ENCODE results near the gene SEMA4C. TPM values are rescaled to one million over a fixed set of nuclear protein-coding genes. Genes with fewer than 3 reads are reported as not detected.

The SEMA4C gene
- polyA plus RNA-seq, 1 of the 3 experiments (the other 2 are of a cell fraction), result 34.8 TPM

DNA sequence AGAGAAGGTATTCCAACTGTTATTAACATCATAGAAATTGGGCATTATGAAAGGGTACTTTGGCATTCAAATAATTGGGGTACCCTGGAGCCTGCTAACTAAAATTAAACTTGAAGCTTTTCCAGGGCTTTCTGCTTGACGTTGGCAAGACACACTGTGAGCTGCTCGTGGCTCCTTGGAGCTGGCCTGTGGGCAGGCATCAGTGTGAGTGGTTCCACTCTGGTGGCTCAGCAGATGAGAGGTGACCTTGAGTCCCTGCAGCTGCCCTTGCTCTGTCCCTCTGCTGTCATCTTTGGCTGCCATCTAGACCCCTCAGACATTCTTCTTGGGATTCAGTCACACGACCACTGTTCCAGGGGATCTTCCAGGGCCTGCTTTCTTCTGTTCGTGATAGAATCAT lies 47.1 kb downstream of the SEMA4C start:
- Histone ChIP-seq H2AFZ (ENCODE audit: low read depth) (no peak overlapping the region), H4K20me1 (ENCODE audit: insufficient read depth) (peaks cover 26% of the 10 kb centered on the region), H3K9me3 (no peaks in the 10 kb centered on the region), H3K4me3 (ENCODE audit: low read depth in 2 of 2, low read length in 1 of 2) (no peak overlapping the region), H3K27me3 (ENCODE audit: insufficient read depth) (no peaks in the 10 kb centered on the region), H3K9me2 (no peaks in the 10 kb centered on the region), H3F3A (replicated peaks; ENCODE audit: insufficient read depth) (peaks cover 7% of the 10 kb centered on the region), H3K79me2 (ENCODE audit: insufficient read depth) (peaks cover 5% of the 10 kb centered on the region; the same call in 1 of the 2 replicates), H3K9ac (no peak overlapping the region), H3K27ac (ENCODE audit: low read depth in 2 of 2, low read length in 1 of 2) (no peak overlapping the region), H3K36me3 (replicated peaks in 1 of 2; ENCODE audit: control insufficient read depth in 1 of 2, insufficient read depth in 2 of 2, low read length in 1 of 2) (peaks cover 0 to 9% of the 10 kb centered on the region in 2 experiments), H3K4me1 (ENCODE audit: control insufficient read depth in 1 of 2, insufficient read depth in 2 of 2, low read depth in 1 of 2, low read length in 1 of 2) (peaks cover 0 to 39% of the 10 kb centered on the region in 2 experiments; a peak in 1 of 4 replicates), H3K4me2 (no peak overlapping the region)
- TF ChIP-seq NFIC (IDR thresholded peaks at IDR 0.05; ENCODE audit: borderline replicate concordance), result no peak
- TF ChIP-seq YY1 (IDR thresholded peaks at IDR 0.05; ENCODE audit: low read depth), result no peak
- no peak for TF ChIP-seq NRF1 (IDR thresholded peaks at IDR 0.05; ENCODE audit: low read depth, low read length)
- TF ChIP-seq RFX5 (IDR thresholded peaks at IDR 0.05; ENCODE audit: low read length), result no peak
- TF ChIP-seq EZH2phosphoT487 (IDR thresholded peaks at IDR 0.05; ENCODE audit: borderline replicate concordance, low read depth), result no peak
- no peak for TF ChIP-seq RXRA (IDR thresholded peaks at IDR 0.05; ENCODE audit: borderline replicate concordance, low read depth)
- TF ChIP-seq, protein P1, sequence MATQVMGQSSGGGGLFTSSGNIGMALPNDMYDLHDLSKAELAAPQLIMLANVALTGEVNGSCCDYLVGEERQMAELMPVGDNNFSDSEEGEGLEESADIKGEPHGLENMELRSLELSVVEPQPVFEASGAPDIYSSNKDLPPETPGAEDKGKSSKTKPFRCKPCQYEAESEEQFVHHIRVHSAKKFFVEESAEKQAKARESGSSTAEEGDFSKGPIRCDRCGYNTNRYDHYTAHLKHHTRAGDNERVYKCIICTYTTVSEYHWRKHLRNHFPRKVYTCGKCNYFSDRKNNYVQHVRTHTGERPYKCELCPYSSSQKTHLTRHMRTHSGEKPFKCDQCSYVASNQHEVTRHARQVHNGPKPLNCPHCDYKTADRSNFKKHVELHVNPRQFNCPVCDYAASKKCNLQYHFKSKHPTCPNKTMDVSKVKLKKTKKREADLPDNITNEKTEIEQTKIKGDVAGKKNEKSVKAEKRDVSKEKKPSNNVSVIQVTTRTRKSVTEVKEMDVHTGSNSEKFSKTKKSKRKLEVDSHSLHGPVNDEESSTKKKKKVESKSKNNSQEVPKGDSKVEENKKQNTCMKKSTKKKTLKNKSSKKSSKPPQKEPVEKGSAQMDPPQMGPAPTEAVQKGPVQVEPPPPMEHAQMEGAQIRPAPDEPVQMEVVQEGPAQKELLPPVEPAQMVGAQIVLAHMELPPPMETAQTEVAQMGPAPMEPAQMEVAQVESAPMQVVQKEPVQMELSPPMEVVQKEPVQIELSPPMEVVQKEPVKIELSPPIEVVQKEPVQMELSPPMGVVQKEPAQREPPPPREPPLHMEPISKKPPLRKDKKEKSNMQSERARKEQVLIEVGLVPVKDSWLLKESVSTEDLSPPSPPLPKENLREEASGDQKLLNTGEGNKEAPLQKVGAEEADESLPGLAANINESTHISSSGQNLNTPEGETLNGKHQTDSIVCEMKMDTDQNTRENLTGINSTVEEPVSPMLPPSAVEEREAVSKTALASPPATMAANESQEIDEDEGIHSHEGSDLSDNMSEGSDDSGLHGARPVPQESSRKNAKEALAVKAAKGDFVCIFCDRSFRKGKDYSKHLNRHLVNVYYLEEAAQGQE (IDR thresholded peaks at IDR 0.05; ENCODE audit: low read depth, low read length), result no peak
- ChIA-PET CTCF (no interaction called here), POLR2A (no interaction called here)
- no peak for DNase-seq
- 92% methylated on average over 4 of the region's 4 CpGs for WGBS (ENCODE audit: low lambda C conversion rate)

DNA sequence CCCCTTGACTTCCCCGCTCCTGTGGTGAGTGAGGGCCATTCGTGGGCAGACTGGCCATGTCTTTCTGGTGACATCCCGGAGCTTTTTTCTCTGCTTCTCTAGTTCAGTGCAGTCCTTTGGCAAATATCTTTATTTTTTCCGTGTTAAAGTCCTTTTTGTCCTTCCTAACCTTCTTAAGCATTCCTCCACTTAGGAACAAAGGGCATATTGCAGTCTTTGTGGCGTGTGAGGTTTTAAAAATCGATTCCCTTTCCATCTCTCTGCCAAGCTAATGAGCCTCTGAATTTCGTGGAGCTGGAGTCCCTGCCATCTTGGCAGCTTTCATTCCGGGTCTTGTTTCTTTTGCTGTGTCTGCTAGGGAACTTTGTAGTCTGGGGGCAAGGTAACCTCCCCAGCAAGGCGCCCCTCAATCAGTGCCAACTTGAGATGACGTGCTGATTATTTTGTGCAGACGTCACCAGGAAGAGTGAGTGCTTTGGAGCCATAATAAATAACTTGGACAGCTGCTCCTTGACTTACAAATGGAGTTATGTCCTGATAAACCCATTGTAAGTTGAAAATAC lies 48.7 kb downstream of the SEMA4C start:
- WGBS (ENCODE audit: low lambda C conversion rate), result 94% methylated on average over 10 of the region's 11 CpGs
- Histone ChIP-seq H3F3A (replicated peaks; ENCODE audit: insufficient read depth) (peaks cover 7% of the 10 kb centered on the region), H2AFZ (ENCODE audit: low read depth) (no peak overlapping the region), H3K4me2 (no peak overlapping the region), H3K4me3 (ENCODE audit: low read depth in 2 of 2, low read length in 1 of 2) (no peak overlapping the region), H3K4me1 (ENCODE audit: control insufficient read depth in 1 of 2, insufficient read depth in 2 of 2, low read depth in 1 of 2, low read length in 1 of 2) (peaks cover 5 to 47% of the 10 kb centered on the region in 2 experiments; a peak in 2 of 4 replicates), H4K20me1 (ENCODE audit: insufficient read depth) (peaks cover 31% of the 10 kb centered on the region), H3K9me2 (no peaks in the 10 kb centered on the region), H3K79me2 (ENCODE audit: insufficient read depth) (peaks cover 7% of the 10 kb centered on the region; the same call in 1 of the 2 replicates), H3K36me3 (replicated peaks in 1 of 2; ENCODE audit: control insufficient read depth in 1 of 2, insufficient read depth in 2 of 2, low read length in 1 of 2) (peaks cover 0 to 4% of the 10 kb centered on the region in 2 experiments), H3K27me3 (ENCODE audit: insufficient read depth) (no peaks in the 10 kb centered on the region), H3K9me3 (no peaks in the 10 kb centered on the region), H3K27ac (ENCODE audit: low read depth in 2 of 2, low read length in 1 of 2) (no peak overlapping the region), H3K9ac (no peak overlapping the region)
- ChIA-PET CTCF (interaction anchor here (1.3 to 5.6 kb wide), 3 partner anchors 21 to 132 kb away, joined by 3 to 35 read pairs (median 13); partner anchors contain the start of gene ANKRD39), POLR2A (no interaction called here)
- no peak for DNase-seq
- TF ChIP-seq EZH2phosphoT487 (IDR thresholded peaks at IDR 0.05; ENCODE audit: borderline replicate concordance, low read depth) (no peak), TCF12 (IDR thresholded peaks at IDR 0.05) (no peak), EP300 (IDR thresholded peaks at IDR 0.05; ENCODE audit: borderline replicate concordance in 1 of 2, low read depth in 1 of 2, low read length in 1 of 2) (no peak), CHD2 (IDR thresholded peaks at IDR 0.05; ENCODE audit: low read length, partially characterized antibody) (no peak), RFX5 (IDR thresholded peaks at IDR 0.05; ENCODE audit: low read length) (no peak), TEAD4 (IDR thresholded peaks at IDR 0.05; ENCODE audit: borderline replicate concordance, insufficient read depth) (no peak), GATA2 (CRISPR knock-in tag; IDR thresholded peaks at IDR 0.05) (no peak), RXRA (IDR thresholded peaks at IDR 0.05; ENCODE audit: borderline replicate concordance, low read depth) (no peak), MEF2A (IDR thresholded peaks at IDR 0.05; ENCODE audit: borderline replicate concordance, low read depth) (no peak)
- TF ChIP-seq, protein P2, sequence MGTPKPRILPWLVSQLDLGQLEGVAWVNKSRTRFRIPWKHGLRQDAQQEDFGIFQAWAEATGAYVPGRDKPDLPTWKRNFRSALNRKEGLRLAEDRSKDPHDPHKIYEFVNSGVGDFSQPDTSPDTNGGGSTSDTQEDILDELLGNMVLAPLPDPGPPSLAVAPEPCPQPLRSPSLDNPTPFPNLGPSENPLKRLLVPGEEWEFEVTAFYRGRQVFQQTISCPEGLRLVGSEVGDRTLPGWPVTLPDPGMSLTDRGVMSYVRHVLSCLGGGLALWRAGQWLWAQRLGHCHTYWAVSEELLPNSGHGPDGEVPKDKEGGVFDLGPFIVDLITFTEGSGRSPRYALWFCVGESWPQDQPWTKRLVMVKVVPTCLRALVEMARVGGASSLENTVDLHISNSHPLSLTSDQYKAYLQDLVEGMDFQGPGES (IDR thresholded peaks at IDR 0.05; ENCODE audit: low read depth, low read length), result no peak
- TF ChIP-seq, protein P3, sequence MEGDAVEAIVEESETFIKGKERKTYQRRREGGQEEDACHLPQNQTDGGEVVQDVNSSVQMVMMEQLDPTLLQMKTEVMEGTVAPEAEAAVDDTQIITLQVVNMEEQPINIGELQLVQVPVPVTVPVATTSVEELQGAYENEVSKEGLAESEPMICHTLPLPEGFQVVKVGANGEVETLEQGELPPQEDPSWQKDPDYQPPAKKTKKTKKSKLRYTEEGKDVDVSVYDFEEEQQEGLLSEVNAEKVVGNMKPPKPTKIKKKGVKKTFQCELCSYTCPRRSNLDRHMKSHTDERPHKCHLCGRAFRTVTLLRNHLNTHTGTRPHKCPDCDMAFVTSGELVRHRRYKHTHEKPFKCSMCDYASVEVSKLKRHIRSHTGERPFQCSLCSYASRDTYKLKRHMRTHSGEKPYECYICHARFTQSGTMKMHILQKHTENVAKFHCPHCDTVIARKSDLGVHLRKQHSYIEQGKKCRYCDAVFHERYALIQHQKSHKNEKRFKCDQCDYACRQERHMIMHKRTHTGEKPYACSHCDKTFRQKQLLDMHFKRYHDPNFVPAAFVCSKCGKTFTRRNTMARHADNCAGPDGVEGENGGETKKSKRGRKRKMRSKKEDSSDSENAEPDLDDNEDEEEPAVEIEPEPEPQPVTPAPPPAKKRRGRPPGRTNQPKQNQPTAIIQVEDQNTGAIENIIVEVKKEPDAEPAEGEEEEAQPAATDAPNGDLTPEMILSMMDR (IDR thresholded peaks at IDR 0.05), result no peak
- TF ChIP-seq, protein P4, sequence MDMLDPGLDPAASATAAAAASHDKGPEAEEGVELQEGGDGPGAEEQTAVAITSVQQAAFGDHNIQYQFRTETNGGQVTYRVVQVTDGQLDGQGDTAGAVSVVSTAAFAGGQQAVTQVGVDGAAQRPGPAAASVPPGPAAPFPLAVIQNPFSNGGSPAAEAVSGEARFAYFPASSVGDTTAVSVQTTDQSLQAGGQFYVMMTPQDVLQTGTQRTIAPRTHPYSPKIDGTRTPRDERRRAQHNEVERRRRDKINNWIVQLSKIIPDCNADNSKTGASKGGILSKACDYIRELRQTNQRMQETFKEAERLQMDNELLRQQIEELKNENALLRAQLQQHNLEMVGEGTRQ (IDR thresholded peaks at IDR 0.05; ENCODE audit: borderline replicate concordance, low read depth, low read length), result no peak

Measured in SK-N-SH (cell line).